HEK293 (cell line): ENCODE data around the gene MAP3K20.

Experiments used
- CTCF ChIA-PET: fragments of 350-600 bp; formaldehyde crosslinking; extraction: SDS; loops from one replicate; lab custom pipeline; 2021; ENCODE audit warnings: antibody characterized with exemption; lab: Yijun Ruan, JAX
- POLR2A ChIA-PET: fragments of 300-600 bp; formaldehyde crosslinking; extraction: SDS; loops from one replicate; lab custom pipeline; 2020; ENCODE audit warnings: antibody characterized with exemption, inconsistent platforms; lab: Yijun Ruan, JAX
- H3K27ac ChIP-seq: fragments of 200-500 bp; sonication (Bioruptor generic); 2 replicates; pipeline ENCODE4 v1.5.1; 2014; ENCODE audit warnings: low read depth, low read length, control low read depth, inconsistent platforms; ENCODE audit errors: extremely low read depth
- H3K36me3 ChIP-seq, 2 experiments: fragments of 200-500 bp in 1 of 2; sonication (Bioruptor generic) in 1 of 2; 1 replicate in 1 of 2; 2 replicates in 1 of 2; pipeline ENCODE4 v1.5.1; 2014 to 2017; ENCODE audit warnings: inconsistent platforms in 2 of 2, low read length in 2 of 2; ENCODE audit not compliant: control insufficient read depth in 2 of 2, insufficient read depth in 1 of 2
- H3K4me1 ChIP-seq: fragments of 200-500 bp; sonication (Bioruptor generic); 2 replicates; pipeline ENCODE4 v1.5.1; 2014; ENCODE audit warnings: mild to moderate bottlenecking, low read length, inconsistent platforms; ENCODE audit not compliant: control insufficient read depth, insufficient read depth
- H3K4me3 ChIP-seq: 2 replicates; pipeline ENCODE4 v1.5.1; 2011; ENCODE audit warnings: low read depth, mild to moderate bottlenecking, control low read depth, low read length, moderate library complexity
- H3K9me3 ChIP-seq: fragments of 200-500 bp; sonication (Bioruptor generic); 2 replicates; pipeline ENCODE4 v1.5.1; 2014; ENCODE audit warnings: low read depth, low read length, inconsistent platforms; ENCODE audit not compliant: control insufficient read depth, insufficient read depth
- GLI4 ChIP-seq: fragments of 450-650 bp; formaldehyde crosslinking; IDR thresholded peaks from 2 replicates; pipeline ENCODE4 v1.5.1; 2016; ENCODE audit warnings: missing biosample characterization, missing genetic modification characterization
- KLF16 ChIP-seq: fragments of 450-650 bp; formaldehyde crosslinking; IDR thresholded peaks from 2 replicates; pipeline ENCODE4 v1.5.1; 2017; ENCODE audit warnings: missing biosample characterization, missing genetic modification characterization
- KLF9 ChIP-seq: fragments of 450-650 bp; formaldehyde crosslinking; IDR thresholded peaks from 2 replicates; pipeline ENCODE4 v1.5.1; 2016; ENCODE audit warnings: missing biosample characterization, missing genetic modification characterization, low read depth
- RBAK ChIP-seq: fragments of 450-650 bp; formaldehyde crosslinking; IDR thresholded peaks from 2 replicates; pipeline ENCODE4 v1.5.1; 2016; ENCODE audit warnings: missing biosample characterization, missing genetic modification characterization
- ZNF114 ChIP-seq: fragments of 450-650 bp; formaldehyde crosslinking; IDR thresholded peaks from 2 replicates; pipeline ENCODE4 v1.5.0; 2017; ENCODE audit warnings: missing biosample characterization, missing genetic modification characterization
- ZNF404 ChIP-seq: fragments of 450-650 bp; formaldehyde crosslinking; IDR thresholded peaks from 2 replicates; pipeline ENCODE4 v1.5.1; 2017; ENCODE audit warnings: missing biosample characterization, missing genetic modification characterization
- ZNF510 ChIP-seq: fragments of 450-650 bp; formaldehyde crosslinking; IDR thresholded peaks from 2 replicates; pipeline ENCODE4 v1.5.1; 2018; ENCODE audit warnings: mild to moderate bottlenecking, missing genetic modification characterization, missing biosample characterization; ENCODE audit not compliant: insufficient replicate concordance
- ZNF518A ChIP-seq: fragments of 450-650 bp; formaldehyde crosslinking; conservative IDR thresholded peaks from 2 replicates; pipeline ENCODE4 v1.5.1; 2016; ENCODE audit warnings: low read depth, missing biosample characterization, missing genetic modification characterization
- ZNF529 ChIP-seq: fragments of 450-650 bp; formaldehyde crosslinking; IDR thresholded peaks from 2 replicates; pipeline ENCODE4 v1.5.1; 2017; ENCODE audit warnings: missing genetic modification characterization, missing biosample characterization; ENCODE audit not compliant: insufficient replicate concordance
- ZNF549 ChIP-seq: fragments of 450-650 bp; IDR thresholded peaks from 2 replicates; pipeline ENCODE4 v1.5.1; 2018; ENCODE audit warnings: missing biosample characterization, missing genetic modification characterization, mild to moderate bottlenecking, inconsistent platforms, moderate library complexity
- ZNF555 ChIP-seq: fragments of 450-650 bp; formaldehyde crosslinking; conservative IDR thresholded peaks from 2 replicates; pipeline ENCODE4 v1.5.1; 2017; ENCODE audit warnings: missing biosample characterization, mild to moderate bottlenecking, missing genetic modification characterization, inconsistent platforms
- ZNF660 ChIP-seq: fragments of 450-650 bp; IDR thresholded peaks from 2 replicates; pipeline ENCODE4 v1.5.1; 2018; ENCODE audit warnings: missing biosample characterization, mild to moderate bottlenecking, missing genetic modification characterization
- ZNF768 ChIP-seq: fragments of 450-650 bp; formaldehyde crosslinking; IDR thresholded peaks from 2 replicates; pipeline ENCODE4 v1.5.1; 2018; ENCODE audit warnings: missing biosample characterization, mild to moderate bottlenecking, missing genetic modification characterization
- TF ChIP-seq, protein P1 (sequence below): IDR thresholded peaks from 2 replicates; pipeline ENCODE4 v1.6.1; 2011; ENCODE audit warnings: mild to moderate bottlenecking, low read depth, low read length, borderline replicate concordance
- TF ChIP-seq, protein P2 (sequence below): fragments of 450-650 bp; formaldehyde crosslinking; IDR thresholded peaks from 2 replicates; pipeline ENCODE4 v1.5.1; 2016; ENCODE audit warnings: missing biosample characterization, missing genetic modification characterization
- TF ChIP-seq, protein P3 (sequence below): fragments of 450-650 bp; formaldehyde crosslinking; IDR thresholded peaks from 2 replicates; pipeline ENCODE4 v1.5.1; 2016; ENCODE audit warnings: missing biosample characterization, missing genetic modification characterization, borderline replicate concordance
- TF ChIP-seq, protein P4 (sequence below): fragments of 450-650 bp; formaldehyde crosslinking; IDR thresholded peaks from 2 replicates; pipeline ENCODE4 v1.5.1; 2016; ENCODE audit warnings: missing biosample characterization, missing genetic modification characterization, low read depth

MAP3K20 gene

GRCh38 chr2:173196080-173196479 lies 120.4 kb downstream of the MAP3K20 start:
- H3K4me3 ChIP-seq = no peak overlapping the region
- H3K36me3 ChIP-seq = peaks cover 0 to 19% of the 10 kb centered on the region in 2 experiments; a peak in 1 of 3 replicates
- H3K27ac ChIP-seq = no peak overlapping the region
- ChIA-PET CTCF (interaction anchor here (0.9 to 1.0 kb wide), 2 partner anchors 15 to 168 kb away, joined by 3 to 5 read pairs; no protein-coding TSS in a partner anchor), POLR2A (no interaction called here)
- no peaks in the 10 kb centered on the region for H3K4me1 ChIP-seq
- TF ChIP-seq ZNF555 (no peak), ZNF518A (tag by site-specific recombination) (no peak)
- TF ChIP-seq, protein P1, sequence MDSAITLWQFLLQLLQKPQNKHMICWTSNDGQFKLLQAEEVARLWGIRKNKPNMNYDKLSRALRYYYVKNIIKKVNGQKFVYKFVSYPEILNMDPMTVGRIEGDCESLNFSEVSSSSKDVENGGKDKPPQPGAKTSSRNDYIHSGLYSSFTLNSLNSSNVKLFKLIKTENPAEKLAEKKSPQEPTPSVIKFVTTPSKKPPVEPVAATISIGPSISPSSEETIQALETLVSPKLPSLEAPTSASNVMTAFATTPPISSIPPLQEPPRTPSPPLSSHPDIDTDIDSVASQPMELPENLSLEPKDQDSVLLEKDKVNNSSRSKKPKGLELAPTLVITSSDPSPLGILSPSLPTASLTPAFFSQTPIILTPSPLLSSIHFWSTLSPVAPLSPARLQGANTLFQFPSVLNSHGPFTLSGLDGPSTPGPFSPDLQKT = no peak
- H3K9me3 ChIP-seq = no peaks in the 10 kb centered on the region

- ChIA-PET CTCF (interaction anchor here (1.0 kb wide), 1 partner anchor 168 kb away, joined by 3 read pairs; no protein-coding TSS in a partner anchor), POLR2A (no interaction called here)
- no peaks in the 10 kb centered on the region for H3K9me3 ChIP-seq
- TF ChIP-seq, protein P2, sequence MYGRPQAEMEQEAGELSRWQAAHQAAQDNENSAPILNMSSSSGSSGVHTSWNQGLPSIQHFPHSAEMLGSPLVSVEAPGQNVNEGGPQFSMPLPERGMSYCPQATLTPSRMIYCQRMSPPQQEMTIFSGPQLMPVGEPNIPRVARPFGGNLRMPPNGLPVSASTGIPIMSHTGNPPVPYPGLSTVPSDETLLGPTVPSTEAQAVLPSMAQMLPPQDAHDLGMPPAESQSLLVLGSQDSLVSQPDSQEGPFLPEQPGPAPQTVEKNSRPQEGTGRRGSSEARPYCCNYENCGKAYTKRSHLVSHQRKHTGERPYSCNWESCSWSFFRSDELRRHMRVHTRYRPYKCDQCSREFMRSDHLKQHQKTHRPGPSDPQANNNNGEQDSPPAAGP (tag by site-specific recombination) = no peak
- TF ChIP-seq RBAK (tag by site-specific recombination) (no peak), ZNF529 (tag by site-specific recombination) (no peak), ZNF549 (tag by site-specific recombination) (no peak), ZNF510 (no peak), ZNF404 (tag by site-specific recombination) (no peak), ZNF114 (tag by site-specific recombination) (no peak), ZNF660 (tag by site-specific recombination) (no peak), GLI4 (tag by site-specific recombination) (no peak), ZNF768 (tag by site-specific recombination) (no peak), KLF9 (tag by site-specific recombination) (no peak), KLF16 (tag by site-specific recombination) (no peak)
- TF ChIP-seq, protein P3, sequence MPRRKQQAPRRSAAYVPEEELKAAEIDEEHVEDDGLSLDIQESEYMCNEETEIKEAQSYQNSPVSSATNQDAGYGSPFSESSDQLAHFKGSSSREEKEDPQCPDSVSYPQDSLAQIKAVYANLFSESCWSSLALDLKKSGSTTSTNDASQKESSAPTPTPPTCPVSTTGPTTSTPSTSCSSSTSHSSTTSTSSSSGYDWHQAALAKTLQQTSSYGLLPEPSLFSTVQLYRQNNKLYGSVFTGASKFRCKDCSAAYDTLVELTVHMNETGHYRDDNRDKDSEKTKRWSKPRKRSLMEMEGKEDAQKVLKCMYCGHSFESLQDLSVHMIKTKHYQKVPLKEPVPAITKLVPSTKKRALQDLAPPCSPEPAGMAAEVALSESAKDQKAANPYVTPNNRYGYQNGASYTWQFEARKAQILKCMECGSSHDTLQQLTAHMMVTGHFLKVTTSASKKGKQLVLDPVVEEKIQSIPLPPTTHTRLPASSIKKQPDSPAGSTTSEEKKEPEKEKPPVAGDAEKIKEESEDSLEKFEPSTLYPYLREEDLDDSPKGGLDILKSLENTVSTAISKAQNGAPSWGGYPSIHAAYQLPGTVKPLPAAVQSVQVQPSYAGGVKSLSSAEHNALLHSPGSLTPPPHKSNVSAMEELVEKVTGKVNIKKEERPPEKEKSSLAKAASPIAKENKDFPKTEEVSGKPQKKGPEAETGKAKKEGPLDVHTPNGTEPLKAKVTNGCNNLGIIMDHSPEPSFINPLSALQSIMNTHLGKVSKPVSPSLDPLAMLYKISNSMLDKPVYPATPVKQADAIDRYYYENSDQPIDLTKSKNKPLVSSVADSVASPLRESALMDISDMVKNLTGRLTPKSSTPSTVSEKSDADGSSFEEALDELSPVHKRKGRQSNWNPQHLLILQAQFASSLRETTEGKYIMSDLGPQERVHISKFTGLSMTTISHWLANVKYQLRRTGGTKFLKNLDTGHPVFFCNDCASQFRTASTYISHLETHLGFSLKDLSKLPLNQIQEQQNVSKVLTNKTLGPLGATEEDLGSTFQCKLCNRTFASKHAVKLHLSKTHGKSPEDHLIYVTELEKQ (tag by site-specific recombination) = no peak
- TF ChIP-seq, protein P4, sequence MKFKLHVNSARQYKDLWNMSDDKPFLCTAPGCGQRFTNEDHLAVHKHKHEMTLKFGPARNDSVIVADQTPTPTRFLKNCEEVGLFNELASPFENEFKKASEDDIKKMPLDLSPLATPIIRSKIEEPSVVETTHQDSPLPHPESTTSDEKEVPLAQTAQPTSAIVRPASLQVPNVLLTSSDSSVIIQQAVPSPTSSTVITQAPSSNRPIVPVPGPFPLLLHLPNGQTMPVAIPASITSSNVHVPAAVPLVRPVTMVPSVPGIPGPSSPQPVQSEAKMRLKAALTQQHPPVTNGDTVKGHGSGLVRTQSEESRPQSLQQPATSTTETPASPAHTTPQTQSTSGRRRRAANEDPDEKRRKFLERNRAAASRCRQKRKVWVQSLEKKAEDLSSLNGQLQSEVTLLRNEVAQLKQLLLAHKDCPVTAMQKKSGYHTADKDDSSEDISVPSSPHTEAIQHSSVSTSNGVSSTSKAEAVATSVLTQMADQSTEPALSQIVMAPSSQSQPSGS (tag by site-specific recombination) = no peak
- no peak overlapping the region for H3K4me3 ChIP-seq
- H3K4me1 ChIP-seq = no peaks in the 10 kb centered on the region
- no peak overlapping the region for H3K27ac ChIP-seq
- peaks cover 0 to 18% of the 10 kb centered on the region in 2 experiments; a peak in 1 of 3 replicates for H3K36me3 ChIP-seq
Measured at GRCh38 chr2:173196638-173197037, 121.0 kb downstream of the MAP3K20 start.
